ENCODE results near the gene NDUFAF8.

- TF ChIP-seq EZH2 (IDR thresholded peaks at IDR 0.05; ENCODE audit: borderline replicate concordance, low read depth, low read length, poor library complexity, severe bottlenecking), result no peak
- TF ChIP-seq CTCF (conservative IDR thresholded peaks at IDR 0.05; ENCODE audit: low read depth, low read length), result no peak
These were observed 8.3 kb downstream of the NDUFAF8 start for GRCh38 chr17:81247339-81247990.
